ENCODE measurements around the gene MBIP.

Gene MBIP

DNA sequence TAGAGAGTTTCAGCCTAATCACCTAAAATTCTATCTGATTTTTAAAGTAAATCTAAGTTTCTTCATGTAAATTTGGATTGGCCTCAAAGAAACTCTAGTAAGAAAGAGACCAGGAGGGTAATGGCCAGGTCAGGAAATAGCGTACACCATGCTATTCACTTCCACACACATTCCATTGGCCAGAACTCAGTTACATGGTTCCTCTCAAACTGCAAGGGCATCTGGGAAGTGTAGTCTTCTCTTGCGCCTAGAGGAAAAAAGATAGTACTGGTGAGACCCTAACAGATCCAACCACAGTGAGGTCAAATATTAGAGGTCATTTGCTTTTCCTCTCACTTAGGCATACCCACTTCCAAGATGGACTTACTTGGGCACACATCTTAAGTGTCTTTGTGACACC lies 39.1 kb downstream of the MBIP start:
- no peaks in the 10 kb centered on the region for H3K9me2 ChIP-seq (replicated peaks; ENCODE audit: insufficient read depth, low read length)
- H3K4me3 ChIP-seq (ENCODE audit: insufficient read depth, low read length, poor library complexity, severe bottlenecking), result no peak overlapping the region
- no peaks in the 10 kb centered on the region for H3K9me3 ChIP-seq (ENCODE audit: insufficient read depth, low read length)
- H4K20me1 ChIP-seq (ENCODE audit: low read depth, low read length), result no peaks in the 10 kb centered on the region
- no peaks in the 10 kb centered on the region for H3K36me3 ChIP-seq (ENCODE audit: low read length)
- no peaks in the 10 kb centered on the region for H3K79me2 ChIP-seq (ENCODE audit: insufficient read depth, low read length)
- H3K27ac ChIP-seq (ENCODE audit: low read depth, low read length), result no peak overlapping the region
- H3K4me2 ChIP-seq (ENCODE audit: low read depth, low read length, poor library complexity, severe bottlenecking), result no peak overlapping the region
- H3K9ac ChIP-seq (ENCODE audit: low read length), result no peak overlapping the region
- TF ChIP-seq, protein P1, sequence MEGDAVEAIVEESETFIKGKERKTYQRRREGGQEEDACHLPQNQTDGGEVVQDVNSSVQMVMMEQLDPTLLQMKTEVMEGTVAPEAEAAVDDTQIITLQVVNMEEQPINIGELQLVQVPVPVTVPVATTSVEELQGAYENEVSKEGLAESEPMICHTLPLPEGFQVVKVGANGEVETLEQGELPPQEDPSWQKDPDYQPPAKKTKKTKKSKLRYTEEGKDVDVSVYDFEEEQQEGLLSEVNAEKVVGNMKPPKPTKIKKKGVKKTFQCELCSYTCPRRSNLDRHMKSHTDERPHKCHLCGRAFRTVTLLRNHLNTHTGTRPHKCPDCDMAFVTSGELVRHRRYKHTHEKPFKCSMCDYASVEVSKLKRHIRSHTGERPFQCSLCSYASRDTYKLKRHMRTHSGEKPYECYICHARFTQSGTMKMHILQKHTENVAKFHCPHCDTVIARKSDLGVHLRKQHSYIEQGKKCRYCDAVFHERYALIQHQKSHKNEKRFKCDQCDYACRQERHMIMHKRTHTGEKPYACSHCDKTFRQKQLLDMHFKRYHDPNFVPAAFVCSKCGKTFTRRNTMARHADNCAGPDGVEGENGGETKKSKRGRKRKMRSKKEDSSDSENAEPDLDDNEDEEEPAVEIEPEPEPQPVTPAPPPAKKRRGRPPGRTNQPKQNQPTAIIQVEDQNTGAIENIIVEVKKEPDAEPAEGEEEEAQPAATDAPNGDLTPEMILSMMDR (IDR thresholded peaks at IDR 0.05; ENCODE audit: insufficient read depth, low read length, poor library complexity, severe bottlenecking), result no peak
- no peak for TF ChIP-seq EZH2phosphoT487 (conservative IDR thresholded peaks at IDR 0.05; ENCODE audit: low read length)
- H3K27me3 ChIP-seq (ENCODE audit: low read length), result no peaks in the 10 kb centered on the region
- no peaks in the 10 kb centered on the region for H3F3A ChIP-seq (ENCODE audit: insufficient read depth)
- H2AFZ ChIP-seq (ENCODE audit: low read depth, low read length, severe bottlenecking), result no peak overlapping the region

GRCh38 chr14:36279306-36280190 lies 40.9 kb downstream of the MBIP start:
- no peaks in the 10 kb centered on the region for H4K20me1 ChIP-seq (ENCODE audit: low read depth, low read length)
- no peak overlapping the region for H3K4me2 ChIP-seq (ENCODE audit: low read depth, low read length, poor library complexity, severe bottlenecking)
- no peak overlapping the region for H3K27ac ChIP-seq (ENCODE audit: low read depth, low read length)
- no peak for TF ChIP-seq EZH2phosphoT487 (conservative IDR thresholded peaks at IDR 0.05; ENCODE audit: low read length)
- TF ChIP-seq, protein P1 (IDR thresholded peaks at IDR 0.05; ENCODE audit: insufficient read depth, low read length, poor library complexity, severe bottlenecking), result no peak
- no peaks in the 10 kb centered on the region for H3F3A ChIP-seq (ENCODE audit: insufficient read depth)
- no peaks in the 10 kb centered on the region for H3K36me3 ChIP-seq (ENCODE audit: low read length)
- no peak overlapping the region for H2AFZ ChIP-seq (ENCODE audit: low read depth, low read length, severe bottlenecking)
- H3K79me2 ChIP-seq (ENCODE audit: insufficient read depth, low read length), result no peaks in the 10 kb centered on the region
- no peaks in the 10 kb centered on the region for H3K9me2 ChIP-seq (replicated peaks; ENCODE audit: insufficient read depth, low read length)
- H3K9me3 ChIP-seq (ENCODE audit: insufficient read depth, low read length), result no peaks in the 10 kb centered on the region
- no peaks in the 10 kb centered on the region for H3K27me3 ChIP-seq (ENCODE audit: low read length)
- no peak overlapping the region for H3K4me3 ChIP-seq (ENCODE audit: insufficient read depth, low read length, poor library complexity, severe bottlenecking)
- H3K9ac ChIP-seq (ENCODE audit: low read length), result no peak overlapping the region

DNA sequence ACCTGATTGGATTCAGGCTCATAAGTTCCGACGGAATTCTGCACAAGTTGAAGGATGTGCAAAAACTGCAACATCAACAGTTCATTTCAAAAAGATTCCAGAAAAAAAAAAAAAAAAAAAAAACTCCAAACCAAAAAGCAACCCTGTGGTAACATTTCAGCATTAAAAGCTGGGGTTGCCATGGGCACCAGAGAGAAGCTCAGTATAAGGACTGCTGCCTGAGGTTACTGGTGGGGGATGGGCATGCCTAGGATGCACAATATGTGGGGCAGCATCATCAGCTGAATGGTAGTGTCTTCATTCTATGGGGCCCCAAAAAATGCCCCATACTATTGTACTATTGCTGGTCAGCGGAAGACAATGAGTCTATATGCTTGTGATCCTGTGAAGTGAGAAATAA lies 44.7 kb downstream of the MBIP start:
- Histone ChIP-seq H3K27ac (ENCODE audit: low read depth, low read length) (no peak overlapping the region), H3K4me2 (ENCODE audit: low read depth, low read length, poor library complexity, severe bottlenecking) (no peak overlapping the region), H3F3A (ENCODE audit: insufficient read depth) (no peaks in the 10 kb centered on the region), H3K79me2 (ENCODE audit: insufficient read depth, low read length) (no peaks in the 10 kb centered on the region), H4K20me1 (ENCODE audit: low read depth, low read length) (no peaks in the 10 kb centered on the region), H3K9me2 (replicated peaks; ENCODE audit: insufficient read depth, low read length) (no peaks in the 10 kb centered on the region), H3K9me3 (ENCODE audit: insufficient read depth, low read length) (no peaks in the 10 kb centered on the region), H3K36me3 (ENCODE audit: low read length) (no peaks in the 10 kb centered on the region), H3K27me3 (ENCODE audit: low read length) (no peaks in the 10 kb centered on the region), H3K9ac (ENCODE audit: low read length) (no peak overlapping the region), H2AFZ (ENCODE audit: low read depth, low read length, severe bottlenecking) (no peak overlapping the region), H3K4me3 (ENCODE audit: insufficient read depth, low read length, poor library complexity, severe bottlenecking) (no peak overlapping the region)
- TF ChIP-seq EZH2phosphoT487 (conservative IDR thresholded peaks at IDR 0.05; ENCODE audit: low read length), result no peak
- TF ChIP-seq, protein P1 (IDR thresholded peaks at IDR 0.05; ENCODE audit: insufficient read depth, low read length, poor library complexity, severe bottlenecking), result no peak

Measured in SU-DHL-6 (cell line).